Measurements from ENCODE around the gene NRDC.
"Not testable (repeated sequence)": the region's sequence is repeated elsewhere in the genome, so short reads cannot be mapped to it uniquely, and the experiment has no call there.

Gene NRDC

DNA sequence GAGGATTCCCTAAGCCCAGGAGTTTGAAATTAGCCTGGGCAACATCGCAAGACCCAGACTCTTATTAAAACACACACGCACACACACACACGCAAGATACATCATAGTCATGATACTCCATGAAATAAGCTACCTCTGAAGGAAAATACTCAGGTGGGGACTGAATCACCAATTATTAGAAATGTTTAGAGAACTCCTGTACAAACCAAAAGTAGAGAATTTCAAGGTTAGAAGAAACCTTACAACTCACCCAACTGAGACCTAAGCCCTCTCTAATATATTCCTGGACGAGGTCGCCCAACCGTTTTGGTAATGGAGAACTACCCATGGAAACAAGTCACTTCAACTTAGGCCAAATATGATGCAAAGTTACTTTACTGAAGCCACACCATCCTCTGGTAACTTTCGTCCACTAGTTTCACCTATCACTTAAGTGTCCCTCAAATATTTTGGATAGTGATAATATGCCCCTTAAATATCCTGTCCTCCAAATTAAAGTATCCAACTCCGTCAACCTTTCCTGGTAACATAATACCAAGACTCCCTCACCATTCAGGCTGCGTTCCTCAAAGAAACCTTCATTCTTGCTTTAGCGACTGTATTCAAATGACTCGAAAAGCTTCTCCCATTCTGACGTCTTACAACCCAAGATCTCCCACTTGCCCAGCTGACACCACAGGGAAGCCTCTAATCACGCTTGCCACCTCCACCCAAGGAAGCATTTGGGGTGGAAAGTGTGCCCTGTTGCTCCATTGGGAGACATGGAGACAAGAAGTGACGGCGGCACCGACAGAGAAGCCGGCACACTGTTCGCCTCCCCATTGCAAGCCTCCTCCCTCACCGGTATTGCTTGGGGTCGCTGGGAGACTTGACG lies 856 bp downstream of the NRDC start:
- DNase-seq = no peak

DNA sequence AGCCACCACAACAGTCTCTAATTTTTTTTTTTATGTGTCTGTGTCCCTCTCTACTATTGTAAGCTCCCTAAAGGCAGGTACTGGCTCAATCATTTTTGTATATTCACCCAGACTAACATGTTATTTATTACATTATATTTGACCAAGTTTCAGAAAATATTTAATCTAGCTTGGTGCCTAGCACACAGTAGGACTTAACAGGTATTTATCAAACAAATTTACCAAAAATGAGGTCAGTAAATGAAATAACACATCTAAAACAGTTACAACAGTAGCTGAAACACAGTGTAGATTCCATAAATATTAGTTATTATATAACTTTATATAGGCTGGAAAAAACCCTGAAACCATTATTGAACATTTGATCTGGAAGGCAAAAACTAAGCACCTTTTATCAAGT lies 2.7 kb downstream of the NRDC start:
- DNase-seq = no peak

DNA sequence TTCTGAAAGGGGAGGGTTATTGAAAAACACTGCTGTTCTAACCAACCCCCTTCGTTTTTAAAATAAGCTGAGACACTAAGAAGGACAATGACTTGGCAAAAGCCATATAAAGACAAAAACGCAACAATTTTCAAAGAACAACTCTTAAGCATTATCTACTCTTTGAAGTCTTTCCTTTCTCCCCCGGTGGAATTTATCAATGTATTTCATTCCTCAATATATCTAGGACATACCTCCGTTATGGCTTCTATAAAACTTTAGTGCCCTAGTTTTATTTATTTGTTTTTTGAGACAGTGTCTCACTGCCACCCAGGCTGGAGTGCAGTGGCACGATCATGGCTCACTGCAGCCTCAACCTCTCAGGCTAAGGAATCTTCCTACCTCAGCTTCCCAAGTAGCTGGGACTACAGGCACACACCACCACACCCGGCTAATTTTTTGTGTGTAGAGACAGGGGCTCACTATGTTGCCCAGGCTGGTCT lies 3.2 kb downstream of the NRDC start:
- no peak for DNase-seq

DNA sequence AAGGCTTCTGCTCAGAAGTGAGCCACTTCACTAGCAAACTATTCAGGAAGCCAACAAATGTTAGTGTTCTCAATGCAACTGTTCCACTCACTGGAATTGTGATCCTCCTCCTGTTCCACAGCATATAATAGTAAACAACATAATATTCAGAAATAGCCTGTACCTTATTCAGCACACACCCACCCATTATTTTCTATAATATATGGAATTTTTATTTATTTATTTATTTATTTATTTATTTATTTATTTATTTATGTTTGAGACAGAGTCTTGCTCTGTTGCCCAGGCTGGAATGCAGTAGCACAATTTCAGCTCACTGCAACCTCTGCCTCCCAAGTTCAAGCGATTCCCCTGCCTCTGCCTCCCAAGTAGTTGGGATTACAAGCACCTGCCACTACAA lies 5.3 kb downstream of the NRDC start:
- not testable (repeated sequence) for DNase-seq

DNA sequence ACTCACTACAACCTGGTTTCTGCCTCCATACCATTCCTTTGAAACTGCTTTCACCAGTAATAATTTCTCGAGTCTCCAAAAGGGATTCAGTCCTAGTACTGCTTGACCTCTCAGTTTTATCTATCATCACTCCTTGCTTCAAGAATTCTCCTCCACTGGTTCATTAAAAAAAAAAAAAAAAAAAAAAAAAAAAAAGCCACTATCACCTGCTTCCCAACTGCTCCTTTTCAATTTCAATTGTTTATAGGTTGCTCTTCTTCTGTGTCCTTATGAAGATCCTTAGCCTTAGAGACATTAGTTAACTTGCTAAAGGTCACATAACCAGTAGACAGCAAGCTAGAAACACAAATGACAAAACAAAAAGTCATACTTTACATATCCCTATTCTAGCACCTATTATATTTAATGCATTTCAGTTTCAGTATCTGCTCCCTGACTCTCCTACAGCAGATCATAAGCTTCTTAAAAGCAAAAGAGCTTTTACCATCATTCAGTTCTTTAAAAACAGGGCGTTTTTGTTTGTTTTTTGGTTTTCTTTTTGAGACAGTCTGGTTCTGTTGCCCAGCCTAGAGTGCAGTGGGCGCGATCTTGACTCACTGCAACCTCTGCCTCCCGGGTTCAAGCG lies 7.1 kb downstream of the NRDC start:
- DNase-seq = no peak

DNA sequence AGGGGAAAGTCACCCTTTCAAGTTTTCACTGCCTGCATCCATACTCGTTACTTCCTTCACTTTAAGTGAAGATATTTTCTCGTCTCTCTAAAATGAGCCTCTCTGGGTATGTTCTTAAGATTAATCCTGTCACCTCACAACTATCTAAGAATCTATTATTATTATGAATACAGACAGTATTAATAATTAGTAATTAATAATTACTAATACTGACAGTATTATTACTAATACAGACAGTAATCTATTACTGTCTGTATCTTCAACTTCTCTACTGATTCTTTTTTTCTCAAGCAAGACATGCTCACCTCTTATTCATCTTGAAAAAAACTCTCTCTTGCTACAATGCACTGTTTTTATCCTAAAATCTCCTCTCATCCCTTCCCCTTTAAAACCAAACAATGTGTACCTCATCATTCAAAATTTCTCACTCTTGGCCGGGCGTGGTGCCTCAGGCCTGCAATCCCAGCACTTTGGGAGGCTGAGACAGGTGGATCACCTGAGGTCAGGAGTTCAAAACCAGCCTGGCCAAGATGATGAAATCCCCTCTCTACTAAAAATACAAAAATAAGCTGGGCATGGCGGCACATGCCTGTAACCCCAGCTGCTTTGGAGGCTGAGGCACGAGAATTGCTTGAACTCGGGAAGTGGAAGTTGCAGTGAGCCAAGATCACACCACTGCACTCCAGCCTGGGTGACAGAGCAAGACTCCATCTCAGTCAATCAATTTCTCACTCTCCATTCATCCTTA lies 7.8 kb downstream of the NRDC start:
- no peak for DNase-seq

DNA sequence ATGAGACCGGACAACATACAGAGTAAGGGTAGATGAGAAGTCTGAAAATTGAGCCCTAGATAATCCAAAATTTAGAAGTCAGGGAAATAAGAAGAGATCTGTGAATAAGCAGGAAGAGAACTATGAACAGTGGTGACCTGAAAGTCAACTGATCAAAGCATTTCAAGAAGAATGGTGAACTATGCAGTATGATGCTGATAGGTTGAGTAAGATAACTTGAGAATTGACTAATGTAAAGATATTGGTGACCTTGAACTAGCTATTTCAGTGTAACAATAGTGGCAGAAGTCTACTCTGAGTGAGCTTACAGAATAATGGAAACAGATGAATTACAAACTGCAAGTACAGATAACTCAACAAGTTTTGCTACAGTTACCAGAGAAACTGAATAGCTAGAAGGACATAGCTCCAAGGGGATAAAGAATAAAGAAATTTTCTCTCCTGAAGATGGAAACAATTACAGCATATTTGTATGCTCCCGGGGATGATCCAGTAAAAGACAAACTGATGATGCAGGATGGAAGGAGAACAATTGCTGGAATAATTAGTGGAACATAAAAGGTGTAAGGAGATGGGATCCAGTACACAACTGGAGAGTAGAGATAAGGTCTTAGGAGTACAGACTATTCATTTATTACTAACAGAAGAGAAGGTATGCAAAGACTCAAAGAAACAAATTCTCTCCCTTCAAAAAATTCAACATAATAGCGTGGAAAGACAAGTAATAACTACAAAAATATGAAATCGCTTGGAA lies 10.9 kb downstream of the NRDC start:
- no peak for DNase-seq

DNA sequence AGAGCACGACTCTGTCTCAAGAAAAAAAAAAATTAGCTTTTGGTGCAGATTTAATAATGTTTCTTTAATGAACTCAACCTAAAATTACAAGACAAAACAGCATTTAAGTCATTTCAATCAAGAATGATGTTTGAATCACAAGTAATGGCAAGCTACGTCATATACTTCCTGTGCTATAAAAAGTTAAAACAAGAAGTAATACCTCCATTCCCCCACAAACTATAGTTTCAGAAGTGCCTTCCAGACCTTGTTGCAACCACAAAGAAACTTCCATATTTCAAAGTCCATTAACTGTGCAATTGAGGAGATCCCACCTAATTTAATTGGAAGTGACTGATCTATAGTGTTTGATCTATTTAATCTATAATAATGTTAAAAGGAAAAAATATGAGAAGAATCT lies 15.1 kb downstream of the NRDC start:
- DNase-seq = no peak

DNA sequence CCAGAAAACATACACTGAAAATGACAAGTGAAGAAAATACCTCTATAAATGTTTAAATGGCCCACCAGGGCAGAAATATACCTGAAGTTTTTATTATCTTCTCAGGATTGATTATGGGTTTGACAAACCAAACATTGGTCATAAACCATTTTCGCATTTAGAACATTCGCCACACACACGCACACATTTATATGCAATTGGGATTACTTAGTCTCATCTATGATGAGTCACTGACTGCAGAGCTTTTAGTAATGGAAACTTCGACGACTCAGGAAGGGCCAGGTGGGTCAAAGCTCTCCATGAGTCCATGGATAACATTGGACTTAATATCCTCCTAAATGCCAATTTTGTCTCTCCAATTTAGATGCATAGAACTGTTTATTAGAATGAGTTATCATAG lies 16.9 kb downstream of the NRDC start:
- DNase-seq = no peak

DNA sequence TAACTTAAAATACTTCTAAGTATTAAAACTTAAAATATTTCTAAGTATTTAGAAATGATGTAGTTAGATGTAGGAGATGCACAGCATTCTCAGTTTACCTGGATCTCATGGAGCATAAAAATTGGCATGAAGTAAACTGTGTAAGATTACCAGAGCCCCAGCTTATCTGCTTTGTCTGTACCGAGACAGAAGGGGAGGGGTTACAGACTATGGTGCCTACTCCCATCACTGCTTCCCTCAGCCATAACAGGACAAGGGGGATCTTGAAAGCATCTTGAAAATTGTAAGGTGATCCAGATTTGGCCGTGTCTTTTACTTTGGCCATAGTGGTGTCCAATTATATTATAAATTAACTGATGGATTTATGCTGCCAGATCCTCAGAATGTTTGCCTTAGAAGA lies 18.8 kb downstream of the NRDC start:
- DNase-seq = no peak

DNA sequence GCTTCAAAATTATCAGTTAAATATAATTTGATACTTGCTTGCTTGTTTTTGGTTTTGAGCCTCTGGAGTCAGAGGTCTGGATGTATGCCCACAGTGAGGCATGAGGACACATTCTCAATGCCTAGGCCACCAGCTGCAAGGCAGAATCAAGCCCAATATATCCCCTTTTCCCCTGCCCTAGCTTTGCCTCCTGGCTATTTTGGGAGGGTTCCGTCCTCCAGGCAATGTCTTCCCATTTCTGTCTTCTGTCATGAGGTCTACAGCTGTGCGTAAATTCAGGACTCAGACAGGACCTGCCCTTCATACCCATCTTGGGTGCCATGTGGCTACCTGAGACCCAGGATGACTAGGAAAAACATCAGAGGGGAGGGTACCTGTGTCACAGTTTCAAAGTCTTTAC lies 19.2 kb downstream of the NRDC start:
- DNase-seq = no peak

DNA sequence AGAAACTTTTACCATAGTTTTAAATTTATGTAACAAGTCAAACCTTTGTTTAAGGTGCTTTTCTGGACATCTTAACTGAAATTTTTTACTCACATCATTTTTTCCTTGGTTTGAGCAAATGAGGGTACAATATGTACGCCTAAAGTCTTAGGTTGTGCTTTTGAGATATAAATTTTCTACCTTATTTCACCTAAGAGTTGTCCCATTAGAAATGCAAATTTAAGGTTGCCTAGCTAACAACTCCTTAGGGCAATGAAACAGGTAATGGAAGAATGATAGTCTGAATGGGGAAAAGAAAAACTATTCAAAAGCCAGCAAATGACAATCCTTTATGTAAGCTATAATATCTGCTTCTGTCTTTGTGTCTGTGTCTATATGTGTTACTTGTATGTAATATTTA lies 19.6 kb downstream of the NRDC start:
- DNase-seq = no peak

DNA sequence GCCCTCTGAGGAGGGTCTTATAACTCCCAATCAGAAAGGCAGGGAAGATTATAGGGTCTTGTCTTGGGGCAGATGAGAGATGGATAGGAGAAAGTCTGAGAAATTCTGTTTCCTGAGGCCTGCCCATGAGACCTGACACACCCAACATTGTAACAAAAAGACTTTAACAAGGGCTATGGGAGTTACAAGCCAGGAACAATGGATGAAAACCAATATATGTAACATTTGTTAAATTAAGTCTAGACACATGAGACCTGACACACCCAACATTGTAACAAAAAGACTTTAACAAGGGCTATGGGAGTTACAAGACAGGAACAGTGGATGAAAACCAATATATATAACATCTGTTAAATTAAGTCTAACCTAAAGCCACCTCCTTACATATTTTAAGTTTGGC lies 21.8 kb downstream of the NRDC start:
- no peak for DNase-seq

DNA sequence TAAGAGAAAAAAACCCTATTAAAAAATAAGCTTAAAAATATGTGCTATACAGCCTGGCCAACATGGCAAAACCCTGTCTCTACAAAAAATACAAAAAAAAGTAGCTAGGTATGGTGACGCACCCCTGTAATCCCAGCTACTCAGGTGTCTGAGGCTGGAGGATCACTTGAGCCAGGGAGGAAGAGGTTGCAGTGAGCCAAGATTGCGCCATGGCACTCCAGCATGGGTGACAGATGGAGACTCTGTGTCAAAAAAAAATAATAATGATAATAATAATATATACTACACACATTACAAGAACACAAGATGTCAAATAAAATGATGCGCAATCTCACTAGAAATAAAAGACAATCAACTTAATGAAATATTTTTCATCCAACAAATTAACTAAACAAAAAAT lies 22.9 kb downstream of the NRDC start:
- no peak for DNase-seq

DNA sequence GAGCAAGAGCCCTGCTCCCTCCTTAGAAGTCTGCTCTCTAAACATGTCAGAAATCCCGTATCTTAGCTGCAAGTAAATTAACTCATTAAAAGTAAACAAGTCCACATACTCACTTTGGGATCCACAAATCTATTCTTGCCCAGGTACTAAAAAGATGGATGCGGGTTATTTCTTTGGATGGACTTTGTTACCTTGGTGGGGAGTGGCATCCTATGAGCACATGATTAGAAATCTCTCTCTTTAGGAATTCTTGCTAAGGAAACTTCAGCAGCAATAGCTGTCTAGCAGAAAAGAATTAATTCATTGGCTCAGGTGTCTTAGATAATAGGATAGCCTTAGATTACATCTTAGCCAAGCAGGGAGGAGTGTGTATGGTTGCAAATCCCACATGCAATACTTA lies 25.2 kb downstream of the NRDC start:
- DNase-seq = no peak

DNA sequence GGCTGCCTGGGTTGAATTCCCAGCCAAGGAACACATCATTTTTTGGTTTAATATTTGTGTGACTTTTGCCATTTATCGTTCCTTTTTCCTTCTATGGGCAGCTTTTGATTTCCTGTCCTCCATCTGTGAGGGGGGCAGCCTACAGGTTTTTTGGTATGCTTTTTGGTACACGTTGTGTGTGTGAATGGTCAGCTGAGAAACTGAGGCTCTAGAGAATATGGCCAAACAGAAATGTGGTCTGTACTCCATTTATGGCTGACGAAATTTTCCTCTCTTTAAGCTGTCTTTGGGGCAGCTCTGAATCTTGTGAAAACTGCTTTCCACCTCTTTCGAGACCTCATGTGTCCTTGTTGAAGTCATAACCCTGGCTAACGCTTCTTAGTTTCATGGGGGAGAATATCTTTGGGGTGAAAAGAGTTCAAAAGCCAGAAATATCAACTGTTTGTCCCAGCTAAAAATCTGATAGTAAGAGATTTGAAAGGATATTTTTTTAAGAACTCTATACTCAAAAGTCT lies 26.6 kb downstream of the NRDC start:
- no peak for DNase-seq

DNA sequence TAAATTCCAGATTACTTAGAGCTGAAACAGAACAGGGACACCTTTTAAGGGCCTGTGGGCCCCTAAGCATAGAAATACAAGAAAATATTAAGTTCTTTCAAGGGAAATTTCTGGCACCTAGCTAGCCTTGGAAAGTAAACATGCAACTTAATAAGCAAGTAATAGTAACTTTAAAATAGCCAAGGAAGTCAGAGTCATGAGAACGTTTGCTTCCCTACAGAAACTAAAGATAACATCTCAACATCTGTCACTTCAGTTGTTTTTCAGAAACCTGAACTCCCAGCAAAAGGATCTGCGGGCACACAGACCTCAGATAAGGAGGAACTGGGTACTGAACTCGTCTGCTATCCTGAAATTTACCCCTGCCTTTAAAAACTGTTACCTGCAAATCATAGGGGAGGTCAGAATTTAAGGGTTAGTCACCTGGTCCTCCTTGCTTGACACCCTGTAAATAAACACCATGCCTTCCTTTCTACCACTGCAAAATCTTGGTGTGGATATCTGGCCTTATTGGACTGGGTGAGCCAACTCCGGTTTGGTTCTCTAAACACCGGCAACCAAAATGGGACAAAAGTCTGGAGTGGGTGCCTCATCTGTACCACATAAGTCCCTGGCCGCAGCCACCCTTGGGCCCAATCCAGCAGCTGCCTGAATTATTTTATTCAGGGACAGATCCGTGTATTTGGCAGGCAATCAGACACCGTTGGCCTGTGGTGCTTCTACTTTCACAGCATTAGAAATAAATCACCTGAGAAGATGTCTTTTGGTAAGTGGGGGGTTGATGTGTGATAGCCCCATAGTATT lies 27.9 kb downstream of the NRDC start:
- DNase-seq = no peak

DNA sequence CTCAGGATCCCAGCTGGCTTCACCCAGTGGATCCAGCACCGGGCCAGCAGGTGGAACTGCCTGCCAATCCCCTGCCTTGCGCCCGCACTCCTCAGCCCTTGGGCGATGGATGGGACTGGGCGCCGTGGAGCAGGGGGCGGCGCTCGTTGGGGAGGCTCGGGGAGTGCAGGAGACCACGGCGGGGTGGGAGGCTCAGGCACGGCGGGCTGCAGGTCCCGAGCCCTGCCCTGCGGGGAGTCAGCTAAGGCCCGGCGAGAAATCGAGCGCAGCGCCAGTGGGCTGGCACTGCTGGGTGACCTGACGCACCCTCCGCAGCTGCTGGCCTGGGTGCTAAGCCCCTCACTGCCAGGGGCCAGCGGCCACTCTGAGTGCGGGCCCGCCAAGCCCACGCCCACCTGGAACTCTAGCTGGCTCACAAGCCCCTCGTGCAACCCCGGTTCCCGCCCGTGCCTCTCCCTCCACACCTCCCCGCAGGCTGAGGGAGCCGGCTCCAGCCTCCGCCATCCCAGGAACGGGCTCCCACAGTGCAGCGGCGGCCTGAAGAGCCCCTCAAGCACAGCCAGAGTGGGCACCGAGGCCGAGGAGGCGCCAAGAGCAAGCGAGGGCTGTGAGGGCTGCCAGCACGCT lies 31.1 kb downstream of the NRDC start:
- no peak for DNase-seq

DNA sequence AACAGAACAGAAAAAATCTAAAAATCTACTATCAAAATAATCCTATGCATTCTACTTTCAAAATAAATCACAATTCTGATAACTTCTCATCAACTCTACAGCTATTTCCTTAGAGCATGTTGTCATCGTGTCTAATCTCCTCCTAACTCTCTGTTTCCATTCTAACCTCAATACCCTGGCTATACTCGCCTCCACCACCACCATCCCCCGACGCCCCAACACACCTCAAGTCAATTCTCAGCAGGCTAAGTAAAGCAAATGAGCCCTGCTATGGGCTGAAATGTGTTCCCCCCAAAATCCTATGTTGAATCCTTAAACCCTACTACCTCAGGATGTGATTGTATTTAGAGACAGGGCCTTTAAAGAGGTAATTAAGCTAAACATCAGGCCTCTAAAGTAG lies 34.6 kb downstream of the NRDC start:
- DNase-seq = no peak

DNA sequence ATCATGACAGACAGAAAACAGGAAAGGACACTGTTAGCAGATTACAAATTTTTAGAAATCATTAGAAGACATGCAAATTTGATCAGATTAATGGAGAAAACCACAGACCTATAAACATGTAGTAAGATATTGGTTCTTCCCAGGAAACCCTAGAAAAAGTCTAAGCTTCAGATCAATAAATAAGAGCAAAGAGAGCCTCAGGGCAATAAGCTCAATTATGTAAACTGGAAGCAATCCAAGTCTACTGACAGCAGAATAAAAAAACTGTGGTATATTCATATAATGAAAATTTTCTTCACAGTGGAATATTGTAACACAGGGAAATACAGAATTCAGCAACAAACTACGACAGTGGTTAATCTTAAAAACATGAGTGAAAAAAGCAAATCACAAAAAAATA lies 36.3 kb downstream of the NRDC start:
- DNase-seq = no peak

DNA sequence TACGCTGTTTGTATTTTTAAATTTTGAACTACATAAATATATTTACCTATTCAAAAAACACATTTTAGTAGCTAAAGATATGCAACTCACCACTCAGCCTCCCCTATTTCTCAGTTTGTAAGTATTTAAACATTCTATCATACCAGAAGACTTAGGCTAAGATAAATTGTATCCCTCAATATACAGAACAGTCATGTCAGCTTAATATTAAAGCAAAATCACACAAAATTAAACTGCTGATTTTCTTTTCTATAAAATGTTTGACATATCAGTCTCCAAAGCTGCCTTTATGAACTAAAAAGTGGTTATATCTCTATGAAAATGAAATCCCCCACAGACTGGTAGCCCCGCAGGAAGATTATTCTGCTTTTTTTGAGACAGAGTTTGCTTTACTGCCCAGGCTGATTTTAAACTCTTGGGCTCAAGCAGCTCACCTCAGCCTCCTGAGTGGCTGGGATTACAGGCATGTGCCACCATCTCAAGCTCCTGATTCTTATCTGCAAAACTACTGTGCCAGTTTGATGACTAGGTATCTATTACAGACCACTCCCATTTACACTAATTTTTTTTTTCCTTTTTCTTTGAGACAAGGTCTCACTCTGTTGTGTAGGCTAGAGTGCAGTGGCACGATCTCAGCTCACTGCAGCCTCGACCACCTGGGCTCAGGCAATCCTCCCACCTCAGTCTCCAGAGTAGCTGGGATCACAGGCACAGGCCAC lies 37.6 kb downstream of the NRDC start:
- no peak for DNase-seq

Measured in cerebellar nuclear complex (tissue), 1 donor.